Measurements from ENCODE around the gene NPBWR2.

The NPBWR2 gene

DNA sequence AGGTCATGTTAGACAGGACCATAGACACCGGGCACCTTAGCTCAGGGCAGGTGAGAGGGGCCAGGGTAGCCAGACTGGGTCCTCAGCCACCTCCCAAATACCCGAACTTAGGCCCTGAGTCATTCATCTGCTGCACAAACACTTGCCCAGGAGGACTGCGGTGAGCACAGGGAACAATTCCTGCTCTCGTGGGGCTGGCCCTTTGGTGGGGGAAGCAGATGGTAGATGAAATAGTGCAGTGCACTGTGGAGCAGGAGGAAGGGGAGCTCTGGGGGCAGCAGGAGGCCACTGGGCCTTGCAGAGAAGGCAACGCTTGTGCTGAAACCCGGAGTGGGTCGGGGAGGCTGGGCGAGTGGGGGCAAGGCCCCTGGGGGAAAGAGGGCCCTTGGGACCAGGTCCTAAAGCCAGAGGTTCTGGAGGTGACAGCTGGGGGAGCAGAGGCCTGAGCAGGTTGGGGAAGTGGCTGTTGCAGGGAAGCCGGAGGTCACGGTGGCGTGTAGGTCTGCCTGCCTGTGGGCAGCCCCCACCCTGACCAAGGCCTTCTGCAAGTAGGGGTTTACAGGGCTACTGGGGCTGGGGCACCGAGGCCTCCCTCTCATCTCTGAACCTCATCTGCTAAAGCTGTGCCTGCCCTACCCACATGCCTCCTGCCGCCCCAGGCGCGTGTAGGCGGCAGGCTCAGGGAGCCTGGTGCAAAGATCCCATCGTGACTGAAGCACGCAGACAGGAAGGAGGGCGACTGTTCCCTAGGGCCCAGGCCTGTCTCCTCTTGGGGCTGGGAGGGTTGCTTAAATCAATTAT is 4.7 kb upstream of the NPBWR2 start:
- TF ChIP-seq POLR2A (IDR thresholded peaks at IDR 0.05; ENCODE audit: extremely low read depth, insufficient read length), result no peak
- TF ChIP-seq, protein P1, sequence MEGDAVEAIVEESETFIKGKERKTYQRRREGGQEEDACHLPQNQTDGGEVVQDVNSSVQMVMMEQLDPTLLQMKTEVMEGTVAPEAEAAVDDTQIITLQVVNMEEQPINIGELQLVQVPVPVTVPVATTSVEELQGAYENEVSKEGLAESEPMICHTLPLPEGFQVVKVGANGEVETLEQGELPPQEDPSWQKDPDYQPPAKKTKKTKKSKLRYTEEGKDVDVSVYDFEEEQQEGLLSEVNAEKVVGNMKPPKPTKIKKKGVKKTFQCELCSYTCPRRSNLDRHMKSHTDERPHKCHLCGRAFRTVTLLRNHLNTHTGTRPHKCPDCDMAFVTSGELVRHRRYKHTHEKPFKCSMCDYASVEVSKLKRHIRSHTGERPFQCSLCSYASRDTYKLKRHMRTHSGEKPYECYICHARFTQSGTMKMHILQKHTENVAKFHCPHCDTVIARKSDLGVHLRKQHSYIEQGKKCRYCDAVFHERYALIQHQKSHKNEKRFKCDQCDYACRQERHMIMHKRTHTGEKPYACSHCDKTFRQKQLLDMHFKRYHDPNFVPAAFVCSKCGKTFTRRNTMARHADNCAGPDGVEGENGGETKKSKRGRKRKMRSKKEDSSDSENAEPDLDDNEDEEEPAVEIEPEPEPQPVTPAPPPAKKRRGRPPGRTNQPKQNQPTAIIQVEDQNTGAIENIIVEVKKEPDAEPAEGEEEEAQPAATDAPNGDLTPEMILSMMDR (IDR thresholded peaks at IDR 0.05; ENCODE audit: low read depth, low read length), result no peak
- peak; percentile 89 for TF ChIP-seq MAX (IDR thresholded peaks at IDR 0.05; ENCODE audit: low read depth, low read length)
- TF ChIP-seq MYC (IDR thresholded peaks at IDR 0.05; ENCODE audit: low read depth, low read length), result peak; percentile 85
- no peak overlapping the region for H3K4me3 ChIP-seq (ENCODE audit: low read depth, low read length)
- peak; percentile 97 for DNase-seq (ENCODE audit: low read depth)

DNA sequence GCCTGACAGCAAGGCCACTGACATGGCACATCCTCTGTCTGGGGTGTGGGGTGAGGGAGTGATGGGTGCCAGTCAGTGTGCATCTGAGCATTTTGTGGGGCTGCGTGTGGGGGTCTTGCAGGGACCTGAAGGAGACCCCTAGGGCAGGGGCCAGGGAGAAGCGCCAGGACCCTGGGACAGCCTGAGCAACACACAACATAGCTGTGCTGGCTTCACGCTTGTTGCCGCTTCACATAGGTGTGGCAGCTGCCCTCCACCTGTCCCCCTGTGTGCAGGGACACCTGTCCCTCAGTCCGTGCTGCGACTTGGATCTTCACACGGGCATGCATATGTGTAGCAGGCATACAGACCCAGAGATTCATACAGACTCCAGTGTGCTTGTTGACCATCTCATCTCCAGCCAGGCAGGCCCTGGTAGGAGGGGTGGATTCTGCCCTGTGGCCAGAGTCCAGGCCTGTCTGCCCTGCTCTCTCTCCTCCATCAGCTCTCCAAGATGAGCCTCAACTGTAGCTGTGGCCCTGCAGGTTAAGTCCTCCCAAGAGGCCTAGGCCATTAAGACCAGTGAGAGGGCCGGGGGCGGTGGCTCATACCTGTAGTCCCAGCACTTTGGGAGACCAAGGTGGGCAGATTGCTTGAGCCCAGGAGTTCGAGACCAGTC is 3.2 kb upstream of the NPBWR2 start:
- DNase-seq (ENCODE audit: low read depth), result no peak
- no peak for TF ChIP-seq MYC (IDR thresholded peaks at IDR 0.05; ENCODE audit: low read depth, low read length)
- no peak overlapping the region for H3K4me3 ChIP-seq (ENCODE audit: low read depth, low read length)

GRCh38 chr20:64109831-64110391 is 2.5 kb upstream of the NPBWR2 start:
- no peak overlapping the region for H3K4me3 ChIP-seq (ENCODE audit: low read depth, low read length)
- TF ChIP-seq, protein P1 (IDR thresholded peaks at IDR 0.05; ENCODE audit: low read depth, low read length), result no peak
- TF ChIP-seq MYC (IDR thresholded peaks at IDR 0.05; ENCODE audit: low read depth, low read length), result no peak
- TF ChIP-seq MAX (IDR thresholded peaks at IDR 0.05; ENCODE audit: low read depth, low read length), result no peak
- TF ChIP-seq POLR2A (IDR thresholded peaks at IDR 0.05; ENCODE audit: extremely low read depth, insufficient read length), result no peak
- DNase-seq (ENCODE audit: low read depth), result no peak

DNA sequence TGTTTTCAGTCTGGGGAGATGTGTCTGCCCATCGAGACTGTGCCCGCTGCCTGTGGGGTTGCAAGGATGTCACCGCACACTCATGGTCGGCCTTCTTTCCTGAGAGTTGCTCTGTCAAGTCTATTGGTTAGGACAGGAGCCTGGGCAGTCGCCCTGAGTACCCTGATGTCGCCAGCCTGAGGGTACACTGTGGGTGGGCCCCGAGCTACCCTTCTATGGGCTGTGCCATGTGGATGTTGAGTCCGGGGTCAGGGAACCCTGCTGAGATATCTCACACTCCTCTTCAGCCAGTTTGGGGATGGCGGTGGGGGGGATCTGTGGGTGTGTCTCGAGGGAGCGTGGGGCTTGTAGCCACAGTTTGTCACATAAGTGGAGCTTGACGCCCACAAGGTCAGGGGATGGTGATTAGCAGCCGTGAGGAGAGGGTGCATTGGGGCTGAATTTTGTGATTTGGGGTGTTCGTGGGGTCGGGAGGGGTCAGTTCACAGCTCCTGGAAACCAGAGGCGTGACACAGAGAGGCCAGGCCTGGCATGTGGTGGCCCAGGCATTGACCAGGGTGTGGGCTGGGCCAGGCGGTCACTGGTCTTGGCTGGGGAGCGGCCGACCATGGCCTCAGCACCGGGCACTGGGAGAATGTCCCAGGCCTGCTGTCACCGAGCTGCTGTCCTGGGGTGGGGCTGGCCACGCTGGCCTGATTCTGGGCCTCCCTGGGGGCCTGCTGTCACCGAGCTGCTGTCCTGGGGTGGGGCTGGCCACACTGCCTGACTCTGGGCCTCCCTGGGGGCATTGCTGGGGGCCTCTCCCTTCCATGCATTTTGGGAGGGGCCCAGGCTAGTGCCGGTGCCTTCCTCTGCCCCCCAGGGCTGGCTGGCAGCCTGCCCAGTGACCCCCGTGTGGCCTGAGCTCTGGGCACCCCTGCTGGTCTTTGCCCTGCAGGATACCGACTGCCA is 1.6 kb upstream of the NPBWR2 start:
- H3K4me3 ChIP-seq (ENCODE audit: low read depth, low read length), result no peak overlapping the region
- TF ChIP-seq POLR2A (IDR thresholded peaks at IDR 0.05; ENCODE audit: extremely low read depth, insufficient read length) (no peak), MYC (IDR thresholded peaks at IDR 0.05; ENCODE audit: low read depth, low read length) (no peak), MAX (IDR thresholded peaks at IDR 0.05; ENCODE audit: low read depth, low read length) (no peak)
- TF ChIP-seq, protein P1 (IDR thresholded peaks at IDR 0.05; ENCODE audit: low read depth, low read length), result no peak
- DNase-seq (ENCODE audit: low read depth), result no peak

DNA sequence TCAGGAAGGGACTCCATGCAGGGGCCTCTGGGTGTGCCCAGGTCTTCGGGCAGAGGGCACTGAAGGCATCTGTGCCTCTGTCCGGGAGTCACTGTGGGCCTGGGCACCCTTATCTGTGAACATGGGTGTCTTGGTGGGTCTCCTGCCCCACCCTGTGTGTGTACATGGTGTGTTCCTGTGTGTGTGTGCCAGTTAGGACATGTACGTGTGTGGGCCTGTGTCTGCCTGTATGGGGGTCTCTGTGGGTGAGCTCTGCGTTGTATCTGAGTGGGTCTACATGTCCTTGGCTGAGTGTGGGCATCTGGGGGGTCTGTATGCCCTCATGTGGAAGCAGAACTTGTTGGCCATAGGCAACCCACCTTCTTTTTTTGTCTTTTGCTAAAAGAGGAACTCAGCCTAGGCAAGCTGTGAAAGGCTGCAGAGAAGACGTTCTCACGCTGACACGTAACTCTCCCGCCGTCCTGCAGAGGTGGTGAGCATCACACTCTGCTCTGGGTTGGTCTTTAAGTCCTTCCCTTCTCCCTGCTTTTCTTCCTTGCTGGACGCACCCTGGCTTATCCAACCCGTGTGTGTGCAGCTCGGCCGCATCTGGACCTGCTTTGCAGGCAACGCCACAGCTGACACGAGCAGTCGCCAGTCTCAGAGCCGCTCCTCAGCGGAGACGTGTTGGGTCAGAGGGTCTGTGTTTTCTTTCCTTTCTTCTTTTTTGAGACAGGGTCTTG is 532 bp upstream of the NPBWR2 start:
- H3K4me3 ChIP-seq (ENCODE audit: low read depth, low read length), result no peak overlapping the region
- peak; percentile 90 for DNase-seq (ENCODE audit: low read depth)
- TF ChIP-seq, protein P1 (IDR thresholded peaks at IDR 0.05; ENCODE audit: low read depth, low read length), result no peak
- TF ChIP-seq MYC (IDR thresholded peaks at IDR 0.05; ENCODE audit: low read depth, low read length), result peak; percentile 68
- TF ChIP-seq POLR2A (IDR thresholded peaks at IDR 0.05; ENCODE audit: extremely low read depth, insufficient read length), result no peak
- peak; percentile 75; the same call in 1 of the 2 replicates for TF ChIP-seq MAX (IDR thresholded peaks at IDR 0.05; ENCODE audit: low read depth, low read length)
